Measurements from ENCODE around the gene CALY.

DNA sequence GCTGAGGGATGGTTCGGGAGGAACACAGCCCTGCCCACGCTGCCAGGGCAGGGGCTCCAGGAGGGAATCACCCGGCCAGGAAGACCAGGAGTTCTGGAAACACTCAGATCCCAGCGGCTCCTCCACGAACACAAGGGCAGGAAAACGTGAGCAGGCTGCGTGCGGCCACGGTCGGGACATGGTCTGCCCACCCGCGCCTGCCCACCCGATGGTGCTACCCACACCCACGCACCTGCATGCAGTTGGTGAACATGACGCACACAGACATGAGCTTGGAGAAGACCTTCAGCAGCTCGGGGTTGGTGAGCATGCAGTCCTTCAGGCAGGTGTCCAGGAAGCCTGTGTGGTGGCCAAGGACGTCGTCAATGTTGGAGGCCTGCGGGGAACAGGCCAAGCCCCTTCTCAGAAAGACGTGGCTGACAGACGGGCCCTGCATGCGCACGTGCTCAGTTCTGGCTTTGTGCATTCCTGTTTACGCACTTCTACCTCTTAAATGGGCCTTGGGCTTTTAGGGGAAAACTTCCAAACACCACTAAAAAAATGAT, 53.8 kb downstream of the CALY start:
- TF ChIP-seq, protein P1, sequence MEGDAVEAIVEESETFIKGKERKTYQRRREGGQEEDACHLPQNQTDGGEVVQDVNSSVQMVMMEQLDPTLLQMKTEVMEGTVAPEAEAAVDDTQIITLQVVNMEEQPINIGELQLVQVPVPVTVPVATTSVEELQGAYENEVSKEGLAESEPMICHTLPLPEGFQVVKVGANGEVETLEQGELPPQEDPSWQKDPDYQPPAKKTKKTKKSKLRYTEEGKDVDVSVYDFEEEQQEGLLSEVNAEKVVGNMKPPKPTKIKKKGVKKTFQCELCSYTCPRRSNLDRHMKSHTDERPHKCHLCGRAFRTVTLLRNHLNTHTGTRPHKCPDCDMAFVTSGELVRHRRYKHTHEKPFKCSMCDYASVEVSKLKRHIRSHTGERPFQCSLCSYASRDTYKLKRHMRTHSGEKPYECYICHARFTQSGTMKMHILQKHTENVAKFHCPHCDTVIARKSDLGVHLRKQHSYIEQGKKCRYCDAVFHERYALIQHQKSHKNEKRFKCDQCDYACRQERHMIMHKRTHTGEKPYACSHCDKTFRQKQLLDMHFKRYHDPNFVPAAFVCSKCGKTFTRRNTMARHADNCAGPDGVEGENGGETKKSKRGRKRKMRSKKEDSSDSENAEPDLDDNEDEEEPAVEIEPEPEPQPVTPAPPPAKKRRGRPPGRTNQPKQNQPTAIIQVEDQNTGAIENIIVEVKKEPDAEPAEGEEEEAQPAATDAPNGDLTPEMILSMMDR (IDR thresholded peaks at IDR 0.05), result no peak
- TF ChIP-seq POLR2A (IDR thresholded peaks at IDR 0.05), result no peak
